ENCODE measurements around the gene MMP15. TPM values are rescaled to one million over a fixed set of nuclear protein-coding genes. Genes with fewer than 3 reads are reported as not detected.

Gene MMP15
- total RNA-seq, 1 donor: 9.4 TPM

DNA sequence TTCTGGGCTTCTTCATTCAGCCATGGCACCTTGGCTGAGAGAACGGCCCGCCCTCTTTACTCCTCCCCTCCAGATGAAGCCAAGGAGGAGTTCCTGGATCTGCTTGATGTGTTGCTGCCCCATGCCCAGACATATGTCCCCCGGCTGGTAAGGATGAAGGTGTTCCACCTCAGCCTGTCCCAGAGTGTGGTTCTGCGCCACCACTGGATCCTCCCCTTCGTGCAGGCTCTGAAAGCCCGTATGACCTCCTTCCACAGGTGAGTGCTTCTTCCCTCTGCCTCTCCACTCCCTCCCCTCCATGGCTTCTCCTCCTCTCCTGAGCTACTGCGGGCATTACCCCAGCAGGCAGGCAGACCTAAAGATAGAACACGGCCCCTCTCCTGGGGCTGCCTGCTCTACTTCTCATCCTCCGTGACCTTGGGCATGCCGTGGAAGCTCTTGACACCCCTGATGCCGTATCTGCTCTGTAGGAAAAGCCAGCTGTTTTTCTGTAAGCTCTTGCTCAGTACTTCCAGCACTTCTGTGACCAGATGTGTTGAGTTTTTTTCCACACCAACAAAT lies 15.6 kb upstream of the MMP15 start:
- Histone ChIP-seq H4K20me1 (ENCODE audit: insufficient read depth, low read length) (peaks cover 12% of the 10 kb centered on the region), H3K27ac (ENCODE audit: low read depth, low read length) (no peak overlapping the region), H3K79me2 (ENCODE audit: insufficient read depth, low read length) (peaks cover 8% of the 10 kb centered on the region), H3K4me3 (ENCODE audit: insufficient read depth, low read length) (no peak overlapping the region), H3K4me2 (ENCODE audit: insufficient read depth, low read length) (no peak overlapping the region), H3K36me3 (ENCODE audit: insufficient read depth, low read length) (peaks cover 28% of the 10 kb centered on the region), H3K4me1 (ENCODE audit: insufficient read depth, low read length) (peaks cover 10% of the 10 kb centered on the region), H2AFZ (ENCODE audit: low read length) (no peak overlapping the region), H3K9me3 (ENCODE audit: low read depth, low read length) (no peaks in the 10 kb centered on the region), H3K27me3 (ENCODE audit: insufficient read depth, low read length) (no peaks in the 10 kb centered on the region)
- TF ChIP-seq, protein P1, sequence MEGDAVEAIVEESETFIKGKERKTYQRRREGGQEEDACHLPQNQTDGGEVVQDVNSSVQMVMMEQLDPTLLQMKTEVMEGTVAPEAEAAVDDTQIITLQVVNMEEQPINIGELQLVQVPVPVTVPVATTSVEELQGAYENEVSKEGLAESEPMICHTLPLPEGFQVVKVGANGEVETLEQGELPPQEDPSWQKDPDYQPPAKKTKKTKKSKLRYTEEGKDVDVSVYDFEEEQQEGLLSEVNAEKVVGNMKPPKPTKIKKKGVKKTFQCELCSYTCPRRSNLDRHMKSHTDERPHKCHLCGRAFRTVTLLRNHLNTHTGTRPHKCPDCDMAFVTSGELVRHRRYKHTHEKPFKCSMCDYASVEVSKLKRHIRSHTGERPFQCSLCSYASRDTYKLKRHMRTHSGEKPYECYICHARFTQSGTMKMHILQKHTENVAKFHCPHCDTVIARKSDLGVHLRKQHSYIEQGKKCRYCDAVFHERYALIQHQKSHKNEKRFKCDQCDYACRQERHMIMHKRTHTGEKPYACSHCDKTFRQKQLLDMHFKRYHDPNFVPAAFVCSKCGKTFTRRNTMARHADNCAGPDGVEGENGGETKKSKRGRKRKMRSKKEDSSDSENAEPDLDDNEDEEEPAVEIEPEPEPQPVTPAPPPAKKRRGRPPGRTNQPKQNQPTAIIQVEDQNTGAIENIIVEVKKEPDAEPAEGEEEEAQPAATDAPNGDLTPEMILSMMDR (IDR thresholded peaks at IDR 0.05; ENCODE audit: extremely low read depth, low read depth, low read length): no peak
- no peak for DNase-seq (ENCODE audit: insufficient read length, low spot score, missing footprints)

DNA sequence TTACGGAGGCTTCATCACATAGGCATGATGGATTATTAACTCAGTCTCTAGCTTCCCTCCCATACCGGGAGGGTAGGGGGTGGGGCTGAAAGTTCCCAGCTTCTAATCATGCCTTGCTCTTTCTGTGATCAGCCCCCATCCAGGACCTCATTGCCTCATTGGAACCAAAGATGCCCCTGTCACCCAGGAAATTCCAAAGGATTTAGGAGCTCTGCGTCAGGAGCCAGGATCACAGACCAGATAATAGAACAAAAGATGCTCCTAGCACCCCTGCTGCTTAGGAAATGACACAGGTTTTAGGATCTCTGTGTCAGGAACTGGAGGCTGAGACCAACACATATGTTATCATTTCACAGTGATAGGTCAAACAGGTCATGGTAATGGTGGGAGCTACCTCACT lies 14.7 kb upstream of the MMP15 start:
- Histone ChIP-seq H3K9me3 (ENCODE audit: low read depth, low read length) (no peaks in the 10 kb centered on the region), H3K4me1 (ENCODE audit: insufficient read depth, low read length) (peaks cover 8% of the 10 kb centered on the region), H3K36me3 (ENCODE audit: insufficient read depth, low read length) (peaks cover 31% of the 10 kb centered on the region), H3K4me3 (ENCODE audit: insufficient read depth, low read length) (no peak overlapping the region), H3K79me2 (ENCODE audit: insufficient read depth, low read length) (peaks cover 8% of the 10 kb centered on the region), H3K27me3 (ENCODE audit: insufficient read depth, low read length) (no peaks in the 10 kb centered on the region), H3K4me2 (ENCODE audit: insufficient read depth, low read length) (no peak overlapping the region), H3K27ac (ENCODE audit: low read depth, low read length) (no peak overlapping the region), H4K20me1 (ENCODE audit: insufficient read depth, low read length) (peaks cover 10% of the 10 kb centered on the region), H2AFZ (ENCODE audit: low read length) (no peak overlapping the region)
- TF ChIP-seq, protein P1 (IDR thresholded peaks at IDR 0.05; ENCODE audit: extremely low read depth, low read depth, low read length): no peak
- no peak for DNase-seq (ENCODE audit: insufficient read length, low spot score, missing footprints)

DNA sequence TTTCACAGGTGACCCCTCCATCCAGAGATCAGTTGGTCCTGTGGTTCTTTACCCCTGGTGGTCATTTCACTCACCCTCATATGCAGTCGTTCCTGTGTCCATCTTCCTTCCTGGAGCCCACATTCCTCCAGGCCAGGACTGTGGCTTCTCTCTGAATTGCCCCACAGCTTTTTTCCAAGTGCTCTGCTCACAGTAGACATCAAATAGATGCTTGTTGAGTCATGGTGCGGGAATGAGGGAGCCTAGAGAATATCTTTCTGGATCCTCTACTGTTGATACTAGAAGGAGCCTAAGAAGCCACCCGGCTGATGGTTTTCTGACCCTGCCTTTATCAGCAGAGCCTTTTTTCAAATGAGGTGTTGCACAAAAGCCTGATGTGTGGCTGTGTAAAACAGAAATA lies 13.9 kb upstream of the MMP15 start:
- TF ChIP-seq, protein P1 (IDR thresholded peaks at IDR 0.05; ENCODE audit: extremely low read depth, low read depth, low read length): no peak
- Histone ChIP-seq H3K4me2 (ENCODE audit: insufficient read depth, low read length) (no peak overlapping the region), H2AFZ (ENCODE audit: low read length) (no peak overlapping the region), H3K27me3 (ENCODE audit: insufficient read depth, low read length) (no peaks in the 10 kb centered on the region), H3K79me2 (ENCODE audit: insufficient read depth, low read length) (peaks cover 6% of the 10 kb centered on the region), H3K9me3 (ENCODE audit: low read depth, low read length) (no peaks in the 10 kb centered on the region), H3K4me3 (ENCODE audit: insufficient read depth, low read length) (no peak overlapping the region), H3K4me1 (ENCODE audit: insufficient read depth, low read length) (peaks cover 8% of the 10 kb centered on the region), H3K36me3 (ENCODE audit: insufficient read depth, low read length) (peaks cover 26% of the 10 kb centered on the region), H3K27ac (ENCODE audit: low read depth, low read length) (no peak overlapping the region), H4K20me1 (ENCODE audit: insufficient read depth, low read length) (peaks cover 9% of the 10 kb centered on the region)
- DNase-seq (ENCODE audit: insufficient read length, low spot score, missing footprints): peak; percentile 89

DNA sequence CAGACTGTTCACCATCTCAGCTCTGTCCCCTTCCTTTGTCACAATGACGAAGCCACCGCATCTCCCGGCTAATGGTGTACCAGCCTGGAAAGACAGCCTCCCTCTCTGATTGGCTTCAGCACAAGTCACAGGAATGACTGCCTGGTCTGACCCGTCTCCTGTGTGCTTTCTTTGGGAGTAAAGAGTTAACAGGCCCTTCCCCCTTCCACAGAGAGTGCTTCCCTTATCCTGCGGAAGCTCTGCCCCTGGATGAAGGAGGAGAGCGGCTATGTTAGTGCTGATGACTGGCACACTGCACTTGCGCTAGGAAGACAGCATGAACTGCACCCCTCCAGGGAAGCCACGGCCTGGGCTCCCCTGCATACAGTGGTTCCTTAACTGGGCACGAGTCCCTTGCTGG lies 13.1 kb upstream of the MMP15 start:
- H2AFZ ChIP-seq (ENCODE audit: low read length): no peak overlapping the region
- peaks cover 9% of the 10 kb centered on the region for H4K20me1 ChIP-seq (ENCODE audit: insufficient read depth, low read length)
- H3K27me3 ChIP-seq (ENCODE audit: insufficient read depth, low read length): no peaks in the 10 kb centered on the region
- peaks cover 8% of the 10 kb centered on the region for H3K4me1 ChIP-seq (ENCODE audit: insufficient read depth, low read length)
- no peaks in the 10 kb centered on the region for H3K79me2 ChIP-seq (ENCODE audit: insufficient read depth, low read length)
- H3K9me3 ChIP-seq (ENCODE audit: low read depth, low read length): no peaks in the 10 kb centered on the region
- H3K27ac ChIP-seq (ENCODE audit: low read depth, low read length): no peak overlapping the region
- TF ChIP-seq, protein P1 (IDR thresholded peaks at IDR 0.05; ENCODE audit: extremely low read depth, low read depth, low read length): no peak
- H3K4me2 ChIP-seq (ENCODE audit: insufficient read depth, low read length): no peak overlapping the region
- no peak overlapping the region for H3K4me3 ChIP-seq (ENCODE audit: insufficient read depth, low read length)
- peaks cover 21% of the 10 kb centered on the region for H3K36me3 ChIP-seq (ENCODE audit: insufficient read depth, low read length)
- DNase-seq (ENCODE audit: insufficient read length, low spot score, missing footprints): no peak
